ENCODE data around the gene EPHB4.

The EPHB4 gene

GRCh38 chr7:100827330-100828226 is at the start of gene EPHB4:
EPHB4 (minus strand) TSS chr7:100827523; CDS start chr7:100827030, 493 bp downstream.
- peak; percentile 61 to 70 for DNase-seq
- no peak for TF ChIP-seq GATA1 (IDR thresholded peaks at IDR 0.05; ENCODE audit: low read depth, low read length)
- TF ChIP-seq POLR2A (IDR thresholded peaks at IDR 0.05; ENCODE audit: low read length), result peak; percentile 23

GRCh38 chr7:100875356-100875751 is 48.0 kb upstream of the EPHB4 start:
- DNase-seq, result peak; percentile 69 to 79
- TF ChIP-seq GATA1 (IDR thresholded peaks at IDR 0.05; ENCODE audit: low read depth, low read length), result no peak
- no peak for TF ChIP-seq POLR2A (IDR thresholded peaks at IDR 0.05; ENCODE audit: low read length)

GRCh38 chr7:100874577-100875355 is 47.4 kb upstream of the EPHB4 start, which contains the start of gene SRRT:
SRRT (plus strand) TSS chr7:100875103; CDS start chr7:100875591, 488 bp downstream.
- peak; percentile 99 to 100 for DNase-seq
- TF ChIP-seq GATA1 (IDR thresholded peaks at IDR 0.05; ENCODE audit: low read depth, low read length) (no peak), POLR2A (IDR thresholded peaks at IDR 0.05; ENCODE audit: low read length) (peak; percentile 99)

GRCh38 chr7:100874300-100874576 is 46.9 kb upstream of the EPHB4 start:
- DNase-seq, result no peak

GRCh38 chr7:100873599-100874299 is 46.4 kb upstream of the EPHB4 start:
- DNase-seq, result no peak
- TF ChIP-seq GATA1 (IDR thresholded peaks at IDR 0.05; ENCODE audit: low read depth, low read length), result no peak
- TF ChIP-seq POLR2A (IDR thresholded peaks at IDR 0.05; ENCODE audit: low read length), result no peak

More at GRCh38 chr7:100874300-100874576, 46.9 kb upstream of the EPHB4 start:
- TF ChIP-seq POLR2A (IDR thresholded peaks at IDR 0.05; ENCODE audit: low read length), result no peak
- TF ChIP-seq GATA1 (IDR thresholded peaks at IDR 0.05; ENCODE audit: low read depth, low read length), result no peak

GRCh38 chr7:100867776-100868485 is 40.6 kb upstream of the EPHB4 start:
- TF ChIP-seq GATA1 (IDR thresholded peaks at IDR 0.05; ENCODE audit: low read depth, low read length), result no peak
- TF ChIP-seq POLR2A (IDR thresholded peaks at IDR 0.05; ENCODE audit: low read length), result no peak
- no peak for DNase-seq

GRCh38 chr7:100867040-100867775 is 39.9 kb upstream of the EPHB4 start, which contains the start of gene TRIP6:
TRIP6 (plus strand) TSS chr7:100867387; CDS start chr7:100867498, 111 bp downstream.
- TF ChIP-seq POLR2A (IDR thresholded peaks at IDR 0.05; ENCODE audit: low read length) (peak; percentile 56), GATA1 (IDR thresholded peaks at IDR 0.05; ENCODE audit: low read depth, low read length) (no peak)
- DNase-seq, result peak; percentile 73 to 75

- no peak for DNase-seq
- no peak for TF ChIP-seq GATA1 (IDR thresholded peaks at IDR 0.05; ENCODE audit: low read depth, low read length)
- TF ChIP-seq POLR2A (IDR thresholded peaks at IDR 0.05; ENCODE audit: low read length), result no peak
These were observed 39.4 kb upstream of the EPHB4 start for GRCh38 chr7:100866729-100867039.

GRCh38 chr7:100865938-100866728 is 38.8 kb upstream of the EPHB4 start:
- DNase-seq, result no peak

GRCh38 chr7:100865372-100865911 is 38.1 kb upstream of the EPHB4 start:
- TF ChIP-seq POLR2A (IDR thresholded peaks at IDR 0.05; ENCODE audit: low read length) (no peak), GATA1 (IDR thresholded peaks at IDR 0.05; ENCODE audit: low read depth, low read length) (no peak)
- no peak for DNase-seq

More at GRCh38 chr7:100865938-100866728, 38.8 kb upstream of the EPHB4 start:
- TF ChIP-seq POLR2A (IDR thresholded peaks at IDR 0.05; ENCODE audit: low read length) (no peak), GATA1 (IDR thresholded peaks at IDR 0.05; ENCODE audit: low read depth, low read length) (no peak)

- no peak for DNase-seq
- no peak for TF ChIP-seq POLR2A (IDR thresholded peaks at IDR 0.05; ENCODE audit: low read length)
- no peak for TF ChIP-seq GATA1 (IDR thresholded peaks at IDR 0.05; ENCODE audit: low read depth, low read length)
These were observed 37.0 kb upstream of the EPHB4 start for GRCh38 chr7:100864263-100864845.

All from erythroblast (primary cell).